AG09309 (cell line): ENCODE data around the gene LRRC3.

Experiments used
- DNase-seq: peaks from one replicate; pipeline ENCODE4 v3.0.0-alpha.2; 2010; ENCODE audit warnings: low read depth
- H3K4me3 ChIP-seq: 2 replicates; pipeline ENCODE4 v1.5.1; 2011; ENCODE audit warnings: mild to moderate bottlenecking, low read depth, low read length, moderate library complexity; ENCODE audit not compliant: control insufficient read depth
- TF ChIP-seq, protein P1 (sequence below): IDR thresholded peaks from 2 replicates; pipeline ENCODE4 v1.5.1; 2011; ENCODE audit warnings: mild to moderate bottlenecking, low read depth, low read length, inconsistent platforms; ENCODE audit not compliant: insufficient read depth, control insufficient read depth; ENCODE audit errors: missing control alignments

Gene LRRC3

DNA sequence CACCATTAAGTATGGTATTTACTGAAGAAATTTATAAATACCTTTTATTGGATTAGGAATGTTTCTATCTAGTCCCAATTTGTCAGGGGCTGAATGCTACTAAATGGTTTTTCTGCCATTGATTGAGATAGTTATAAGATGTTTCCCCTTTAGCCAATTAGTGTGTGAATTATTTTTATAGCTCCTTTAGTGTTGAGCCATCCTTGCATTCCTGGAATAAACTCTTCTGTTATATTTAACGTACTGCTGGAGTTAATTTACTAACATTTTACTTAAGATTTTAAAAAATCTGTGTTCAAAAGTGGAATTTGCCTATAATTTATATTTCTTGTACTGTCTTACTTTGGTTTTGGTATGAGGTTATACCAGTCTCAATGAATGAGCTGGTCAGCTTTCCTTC, 25.4 kb upstream of the LRRC3 start:
- DNase-seq = no peak
- H3K4me3 ChIP-seq = no peak overlapping the region
- TF ChIP-seq, protein P1, sequence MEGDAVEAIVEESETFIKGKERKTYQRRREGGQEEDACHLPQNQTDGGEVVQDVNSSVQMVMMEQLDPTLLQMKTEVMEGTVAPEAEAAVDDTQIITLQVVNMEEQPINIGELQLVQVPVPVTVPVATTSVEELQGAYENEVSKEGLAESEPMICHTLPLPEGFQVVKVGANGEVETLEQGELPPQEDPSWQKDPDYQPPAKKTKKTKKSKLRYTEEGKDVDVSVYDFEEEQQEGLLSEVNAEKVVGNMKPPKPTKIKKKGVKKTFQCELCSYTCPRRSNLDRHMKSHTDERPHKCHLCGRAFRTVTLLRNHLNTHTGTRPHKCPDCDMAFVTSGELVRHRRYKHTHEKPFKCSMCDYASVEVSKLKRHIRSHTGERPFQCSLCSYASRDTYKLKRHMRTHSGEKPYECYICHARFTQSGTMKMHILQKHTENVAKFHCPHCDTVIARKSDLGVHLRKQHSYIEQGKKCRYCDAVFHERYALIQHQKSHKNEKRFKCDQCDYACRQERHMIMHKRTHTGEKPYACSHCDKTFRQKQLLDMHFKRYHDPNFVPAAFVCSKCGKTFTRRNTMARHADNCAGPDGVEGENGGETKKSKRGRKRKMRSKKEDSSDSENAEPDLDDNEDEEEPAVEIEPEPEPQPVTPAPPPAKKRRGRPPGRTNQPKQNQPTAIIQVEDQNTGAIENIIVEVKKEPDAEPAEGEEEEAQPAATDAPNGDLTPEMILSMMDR = no peak

DNA sequence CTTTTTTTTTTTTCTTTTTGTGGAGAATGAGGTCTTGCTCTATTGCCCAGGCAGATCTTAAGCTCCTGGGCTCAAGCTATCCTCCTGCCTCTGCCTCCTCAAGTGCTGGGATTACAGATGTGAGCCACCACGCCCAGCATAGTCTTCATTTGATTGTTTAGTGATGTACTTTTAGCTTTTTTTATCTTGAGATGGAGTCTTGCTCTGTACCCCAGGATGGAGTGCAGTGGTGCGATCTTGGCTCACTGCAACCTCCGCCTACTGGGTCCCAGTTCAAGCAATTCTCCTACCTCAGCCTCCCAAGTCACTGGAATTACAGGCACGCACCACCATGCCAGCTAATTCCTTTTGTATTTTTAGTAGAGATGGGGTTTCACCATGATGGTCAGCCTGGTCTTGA, 24.0 kb upstream of the LRRC3 start:
- no peak overlapping the region for H3K4me3 ChIP-seq
- TF ChIP-seq, protein P1 = no peak
- no peak for DNase-seq

DNA sequence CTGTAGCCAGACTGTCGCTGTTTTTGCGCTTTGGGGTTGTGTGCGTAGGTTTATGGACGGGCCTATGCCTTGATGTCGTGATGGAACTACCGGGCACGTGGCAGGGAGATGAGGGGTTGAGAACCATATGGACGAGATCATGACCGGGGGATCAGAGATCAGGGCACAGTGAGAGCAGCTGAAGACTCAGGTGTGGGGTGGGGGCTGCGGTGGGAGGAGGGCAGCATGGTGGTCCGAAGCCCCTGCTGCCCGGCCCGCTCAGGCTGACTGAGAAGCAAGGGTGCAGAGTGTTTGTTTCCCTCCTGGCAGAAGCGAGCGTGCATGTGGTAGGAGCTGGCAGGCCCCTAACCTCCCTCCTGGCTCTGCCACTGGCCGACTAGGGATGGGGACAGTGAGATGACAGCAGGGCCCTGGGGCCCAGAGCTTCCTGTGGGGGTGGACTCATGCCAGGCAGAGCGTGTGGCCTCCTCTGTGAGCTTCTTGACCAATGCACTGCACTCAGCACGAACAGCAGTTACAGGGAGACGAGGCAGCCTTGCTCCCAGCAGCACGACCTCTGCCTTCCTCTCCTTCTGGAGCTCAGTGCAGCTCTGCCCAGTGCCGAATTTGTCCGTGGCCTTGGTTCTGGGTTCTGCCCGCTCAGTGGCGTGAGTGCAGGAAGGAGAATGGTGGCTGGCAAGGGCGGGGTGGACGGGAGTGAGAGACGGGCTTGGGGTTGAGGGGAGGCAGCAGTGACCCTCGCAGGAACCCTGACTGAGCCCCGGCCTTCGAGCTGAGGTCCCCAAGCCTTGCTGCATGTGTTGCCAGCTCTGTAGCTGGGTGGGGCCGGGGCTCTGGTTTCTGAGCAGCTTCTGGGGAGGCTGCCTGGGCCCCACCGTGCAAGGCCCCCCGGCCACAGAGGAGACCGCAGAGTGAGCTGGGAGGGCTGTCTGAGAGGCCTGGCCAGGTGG, 22.2 kb upstream of the LRRC3 start:
- no peak overlapping the region for H3K4me3 ChIP-seq
- TF ChIP-seq, protein P1 = no peak
- DNase-seq = no peak

GRCh38 chr21:44433791-44434567, 21.3 kb upstream of the LRRC3 start:
- TF ChIP-seq, protein P1 = no peak
- DNase-seq = no peak
- H3K4me3 ChIP-seq = no peak overlapping the region

DNA sequence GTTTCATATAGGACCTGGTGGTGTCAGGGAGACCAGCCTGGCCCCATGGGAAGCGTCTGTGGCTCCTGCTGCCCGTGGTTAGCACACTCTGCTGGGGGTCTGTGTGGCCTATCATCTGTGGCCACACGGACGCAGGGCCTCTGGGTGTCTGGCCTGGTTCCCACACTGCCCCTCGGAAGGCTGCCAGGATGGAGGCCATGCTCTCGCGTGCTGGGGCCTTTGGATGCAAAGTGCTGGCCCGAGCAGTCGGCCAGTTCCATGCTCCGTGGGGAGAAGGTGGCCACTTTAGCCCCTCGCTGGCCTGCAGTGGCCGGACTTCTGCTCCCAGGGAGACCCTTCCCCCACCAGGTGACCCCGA, 20.8 kb upstream of the LRRC3 start:
- no peak overlapping the region for H3K4me3 ChIP-seq
- DNase-seq = no peak
- TF ChIP-seq, protein P1 = no peak

DNA sequence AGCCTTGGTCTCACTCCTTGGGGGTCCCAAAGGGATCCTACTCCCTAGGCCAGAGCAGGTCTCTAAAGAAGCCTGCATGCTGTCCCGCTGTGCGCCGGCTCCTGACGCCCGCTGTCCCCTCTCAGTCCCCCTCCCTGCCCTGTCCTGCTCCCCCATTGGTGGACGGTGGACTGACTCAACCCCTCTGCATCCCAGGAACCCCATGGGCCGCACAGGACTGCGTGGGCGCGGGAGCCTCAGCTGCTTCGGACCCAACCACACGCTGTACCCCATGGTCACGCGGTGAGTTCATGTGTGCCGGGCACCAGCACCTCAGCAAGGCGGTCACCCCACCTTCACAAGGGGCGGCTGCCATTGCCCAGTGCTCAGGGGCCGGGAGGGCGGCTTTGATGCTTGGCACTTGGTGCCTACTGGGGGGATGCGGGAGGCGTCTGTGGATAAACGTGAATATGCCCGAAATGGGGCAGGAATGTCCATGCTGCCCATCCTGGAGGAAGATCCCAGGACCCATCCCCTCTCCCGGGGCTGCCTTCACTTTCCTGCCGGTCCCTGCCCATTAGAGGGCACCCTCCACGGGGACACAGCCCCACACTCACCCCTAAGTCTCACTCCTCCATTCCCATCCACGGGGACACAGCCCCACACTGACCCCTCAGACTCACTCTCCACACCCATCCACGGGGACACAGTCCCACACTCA, 20.2 kb upstream of the LRRC3 start:
- no peak overlapping the region for H3K4me3 ChIP-seq
- TF ChIP-seq, protein P1 = no peak
- DNase-seq = no peak
